Suprapubic skin (tissue), 4 donors: ENCODE data around the gene IL34. TPM values are rescaled to one million over a fixed set of nuclear protein-coding genes. Genes with fewer than 3 reads are reported as not detected.

Experiments
- DNase-seq, 2 donors: peaks; one replicate each; pipeline ENCODE4 v3.0.0-alpha.2; 2019; ENCODE audit warnings: low spot score in 2 of 2
- H3K27ac ChIP-seq: fragments of 200-600 bp; sonication (generic); one replicate; pipeline ENCODE4 v1.5.1; 2019
- H3K27me3 ChIP-seq: fragments of 200-600 bp; sonication (generic); one replicate; pipeline ENCODE4 v1.5.1; 2019
- H3K36me3 ChIP-seq: fragments of 200-600 bp; sonication (generic); one replicate; pipeline ENCODE4 v1.5.1; 2019
- H3K4me1 ChIP-seq: fragments of 200-600 bp; sonication (generic); one replicate; pipeline ENCODE4 v1.5.1; 2019
- H3K4me3 ChIP-seq: fragments of 200-600 bp; sonication (generic); one replicate; pipeline ENCODE4 v1.5.1; 2019; ENCODE audit warnings: mild to moderate bottlenecking
- H3K9me3 ChIP-seq: fragments of 200-600 bp; sonication (generic); one replicate; pipeline ENCODE4 v1.5.1; 2019
- EP300 ChIP-seq: sonication (generic); formaldehyde crosslinking; IDR thresholded peaks from one replicate; pipeline ENCODE4 v1.6.1; 2017; ENCODE audit warnings: antibody characterized with exemption
- POLR2A ChIP-seq, 2 donors: fragments of 450-650 bp; IDR thresholded peaks; one replicate each; pipeline ENCODE4 v1.6.1; 2017; ENCODE audit warnings: antibody characterized with exemption in 2 of 2, mild to moderate bottlenecking in 2 of 2, moderate library complexity in 2 of 2
- POLR2AphosphoS5 ChIP-seq, 3 donors: sonication (generic); formaldehyde crosslinking; IDR thresholded peaks; one replicate each; pipeline ENCODE4 v1.6.1; 2017; ENCODE audit warnings: antibody characterized with exemption in 3 of 3
- WGBS: methylation state at CpG from one replicate; pipeline ENCODE4 v1.1.5; 2018; 5-methylcytosine and 5-hydroxymethylcytosine counted together
- total RNA-seq, 4 donors: library from RNA; depleted of rRNA; stranded (reverse); fragments of >200 nt; gene quantifications; one replicate each; pipeline ENCODE4 v1.1.0, GENCODE V29; 2016
- TF ChIP-seq, protein P1 (sequence below), 2 donors: fragments of 200-600 bp in 1 of 2; fragments of 450-650 bp in 1 of 2; sonication (generic) in 1 of 2; IDR thresholded peaks; one replicate each; pipeline ENCODE4 v1.5.1; 2016 to 2019; ENCODE audit warnings: antibody characterized with exemption in 2 of 2, mild to moderate bottlenecking in 1 of 2, moderate library complexity in 1 of 2

Gene IL34
- total RNA-seq, 4 donors from 2014 or later = 64.2 to 187 (median 92.5) TPM

DNA sequence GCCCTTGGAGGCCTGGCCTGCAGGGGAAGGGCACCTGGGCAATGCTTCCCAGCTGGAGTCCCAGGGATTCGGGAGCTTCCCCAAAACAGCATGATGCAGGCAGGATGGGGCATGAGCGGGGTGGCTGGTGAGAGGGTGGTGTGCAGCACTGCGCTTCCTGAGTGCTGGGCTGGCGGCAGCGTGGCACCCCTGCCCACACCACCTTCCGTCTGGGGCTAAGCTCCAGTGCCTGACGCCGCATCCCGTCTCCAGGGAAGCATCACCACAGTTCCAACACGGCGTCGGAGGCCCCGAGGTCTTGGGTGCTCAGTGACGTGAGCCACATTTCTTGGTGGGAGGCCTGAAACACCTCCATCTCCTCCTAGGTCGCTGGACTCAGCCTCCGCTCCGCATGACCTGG lies 53.3 kb downstream of the IL34 start:
- no peaks in the 10 kb centered on the region for H3K27me3 ChIP-seq
- no peak for TF ChIP-seq POLR2AphosphoS5 (IDR thresholded peaks at IDR 0.05)
- TF ChIP-seq POLR2A (IDR thresholded peaks at IDR 0.05) = no peak
- 63% methylated on average over 5 of the region's 17 CpGs for WGBS
- H3K27ac ChIP-seq = peak overlapping the region; percentile 77
- no peak for DNase-seq
- H3K9me3 ChIP-seq = no peaks in the 10 kb centered on the region
- no peaks in the 10 kb centered on the region for H3K36me3 ChIP-seq
- H3K4me1 ChIP-seq = peaks cover 100% of the 10 kb centered on the region
- no peak overlapping the region for H3K4me3 ChIP-seq

DNA sequence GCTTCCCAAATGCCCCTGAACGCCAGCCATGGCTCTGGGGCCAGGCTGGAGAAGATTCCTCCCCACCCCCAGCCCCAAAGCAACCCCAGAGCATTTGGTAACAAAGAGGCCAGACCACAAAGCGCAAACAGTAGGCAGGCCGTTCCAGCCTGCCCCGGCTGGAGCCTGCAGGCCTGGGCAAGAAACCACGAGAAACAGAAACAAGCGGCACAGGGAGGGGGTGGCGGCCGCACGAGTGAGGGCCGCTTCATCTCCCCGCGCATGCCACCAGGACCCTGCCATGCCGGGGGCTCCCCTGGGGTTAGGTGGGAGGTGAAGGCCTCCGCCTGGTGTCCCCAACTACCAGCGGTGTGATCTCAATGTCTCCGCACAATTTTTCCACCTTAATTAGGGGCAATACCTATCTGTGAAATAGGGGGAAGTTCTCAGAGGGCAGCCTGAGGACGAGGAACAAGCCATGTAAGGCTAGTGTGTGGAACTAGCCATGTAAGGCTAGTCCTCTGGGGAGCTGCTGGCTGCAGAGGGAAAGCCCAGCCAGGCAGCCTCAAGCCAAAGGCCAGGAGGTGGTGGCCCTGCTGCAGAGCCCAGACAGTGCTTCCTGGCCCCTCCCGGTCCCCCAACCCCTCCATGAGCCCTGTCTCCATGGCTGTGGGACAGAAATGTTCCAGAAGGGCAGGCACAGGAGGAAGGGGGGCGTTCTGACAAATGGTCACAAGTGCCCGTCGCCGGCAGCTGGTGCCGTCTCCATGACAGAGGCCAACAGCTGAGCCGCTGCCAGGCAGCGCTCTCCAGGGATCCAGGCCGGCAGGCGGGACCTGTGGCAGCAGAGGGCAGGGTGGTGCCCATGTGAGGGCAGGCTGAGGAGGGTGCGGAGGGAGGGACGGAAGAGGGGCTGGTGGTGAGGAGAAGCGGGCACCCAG lies 54.0 kb downstream of the IL34 start:
- Histone ChIP-seq H3K4me3 (no peak overlapping the region), H3K27me3 (no peaks in the 10 kb centered on the region), H3K27ac (peak overlapping the region; percentile 77), H3K9me3 (no peaks in the 10 kb centered on the region), H3K4me1 (peaks cover 100% of the 10 kb centered on the region), H3K36me3 (no peaks in the 10 kb centered on the region)
- WGBS = 53% methylated on average over 29 of the region's 30 CpGs
- TF ChIP-seq EP300 = no peak
- TF ChIP-seq POLR2AphosphoS5 (IDR thresholded peaks at IDR 0.05) = no peak
- TF ChIP-seq, protein P1, sequence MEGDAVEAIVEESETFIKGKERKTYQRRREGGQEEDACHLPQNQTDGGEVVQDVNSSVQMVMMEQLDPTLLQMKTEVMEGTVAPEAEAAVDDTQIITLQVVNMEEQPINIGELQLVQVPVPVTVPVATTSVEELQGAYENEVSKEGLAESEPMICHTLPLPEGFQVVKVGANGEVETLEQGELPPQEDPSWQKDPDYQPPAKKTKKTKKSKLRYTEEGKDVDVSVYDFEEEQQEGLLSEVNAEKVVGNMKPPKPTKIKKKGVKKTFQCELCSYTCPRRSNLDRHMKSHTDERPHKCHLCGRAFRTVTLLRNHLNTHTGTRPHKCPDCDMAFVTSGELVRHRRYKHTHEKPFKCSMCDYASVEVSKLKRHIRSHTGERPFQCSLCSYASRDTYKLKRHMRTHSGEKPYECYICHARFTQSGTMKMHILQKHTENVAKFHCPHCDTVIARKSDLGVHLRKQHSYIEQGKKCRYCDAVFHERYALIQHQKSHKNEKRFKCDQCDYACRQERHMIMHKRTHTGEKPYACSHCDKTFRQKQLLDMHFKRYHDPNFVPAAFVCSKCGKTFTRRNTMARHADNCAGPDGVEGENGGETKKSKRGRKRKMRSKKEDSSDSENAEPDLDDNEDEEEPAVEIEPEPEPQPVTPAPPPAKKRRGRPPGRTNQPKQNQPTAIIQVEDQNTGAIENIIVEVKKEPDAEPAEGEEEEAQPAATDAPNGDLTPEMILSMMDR (IDR thresholded peaks at IDR 0.05) = no peak
- no peak for TF ChIP-seq POLR2A (IDR thresholded peaks at IDR 0.05)
- no peak for DNase-seq

DNA sequence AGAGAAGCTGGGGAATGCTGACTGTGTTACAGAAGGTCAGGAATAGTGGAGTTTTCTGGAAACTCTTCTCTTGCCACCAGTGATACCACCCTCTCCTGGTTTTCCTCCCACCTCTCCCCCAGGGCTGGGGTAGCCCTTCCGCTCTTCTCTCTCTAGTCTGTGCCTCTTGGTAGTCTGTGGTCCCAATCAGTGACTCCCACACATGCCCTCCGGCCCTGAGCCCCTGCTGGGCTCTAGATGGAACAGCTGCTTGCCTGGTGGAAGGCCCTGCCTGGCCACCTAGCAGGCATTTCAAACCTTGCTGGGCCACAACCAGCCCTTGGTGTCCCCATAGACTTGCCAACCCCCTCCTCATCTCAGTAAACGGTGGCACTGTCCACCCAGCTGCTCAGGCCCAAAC lies 54.7 kb downstream of the IL34 start:
- Histone ChIP-seq H3K27ac (peak overlapping the region; percentile 77), H3K36me3 (no peaks in the 10 kb centered on the region), H3K27me3 (no peaks in the 10 kb centered on the region), H3K4me3 (no peak overlapping the region), H3K4me1 (peaks cover 98% of the 10 kb centered on the region), H3K9me3 (no peaks in the 10 kb centered on the region)
- TF ChIP-seq, protein P1 (IDR thresholded peaks at IDR 0.05) = no peak
- no peak for TF ChIP-seq POLR2AphosphoS5 (IDR thresholded peaks at IDR 0.05)
- no peak for TF ChIP-seq POLR2A (IDR thresholded peaks at IDR 0.05)
- TF ChIP-seq EP300 = no peak
- 77% methylated on average over 3 of the region's 3 CpGs for WGBS
- DNase-seq = no peak

DNA sequence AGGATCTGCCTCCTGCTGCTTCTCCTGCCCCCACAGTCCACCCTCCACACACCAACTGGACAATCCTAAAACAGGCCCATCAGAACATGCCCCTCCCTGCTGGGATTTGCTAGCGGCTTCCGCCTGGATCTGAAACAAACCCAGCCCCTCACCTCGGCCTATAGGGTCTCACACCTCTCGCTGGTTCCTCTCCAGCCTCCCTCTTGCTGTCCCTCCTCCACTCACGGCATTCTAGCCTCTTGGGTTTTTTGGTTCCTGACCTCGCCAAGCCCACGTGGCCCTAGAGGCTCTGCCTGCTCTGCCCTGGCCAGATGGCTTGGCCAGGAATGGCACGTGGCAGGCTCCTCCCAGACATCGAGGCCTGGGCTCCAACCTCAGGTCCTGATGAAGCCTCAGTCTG lies 55.2 kb downstream of the IL34 start:
- Histone ChIP-seq H3K9me3 (no peaks in the 10 kb centered on the region), H3K4me1 (peaks cover 98% of the 10 kb centered on the region), H3K27ac (peak overlapping the region; percentile 90), H3K27me3 (no peaks in the 10 kb centered on the region), H3K36me3 (no peaks in the 10 kb centered on the region), H3K4me3 (no peak overlapping the region)
- TF ChIP-seq POLR2AphosphoS5 (IDR thresholded peaks at IDR 0.05) = no peak
- no peak for TF ChIP-seq POLR2A (IDR thresholded peaks at IDR 0.05)
- no peak for TF ChIP-seq EP300
- TF ChIP-seq, protein P1 (IDR thresholded peaks at IDR 0.05) = no peak
- no peak for DNase-seq
- WGBS = 76% methylated on average over 9 of the region's 9 CpGs

DNA sequence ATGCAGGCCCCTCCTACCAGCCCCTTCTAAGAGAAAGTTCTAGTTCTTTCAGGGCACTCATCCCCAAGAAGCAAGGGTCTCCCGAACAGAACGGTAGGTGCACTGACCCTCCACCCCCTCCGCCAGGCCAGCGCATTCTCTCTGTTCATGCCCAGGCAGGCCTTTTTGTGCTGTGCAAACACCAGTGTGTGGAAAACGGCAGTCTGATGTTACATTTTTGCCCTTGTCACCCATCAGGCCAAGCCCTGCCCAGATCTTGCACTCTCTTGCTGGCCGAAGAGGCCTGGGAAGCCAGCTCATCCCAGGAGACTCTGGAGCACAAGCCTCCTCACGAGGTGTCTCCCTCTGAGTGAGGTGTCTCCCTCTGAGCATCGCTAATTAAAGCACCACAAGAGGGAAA lies 55.6 kb downstream of the IL34 start:
- 56% methylated on average over 8 of the region's 8 CpGs for WGBS
- Histone ChIP-seq H3K9me3 (no peaks in the 10 kb centered on the region), H3K4me1 (peaks cover 98% of the 10 kb centered on the region), H3K27ac (peak overlapping the region; percentile 90), H3K4me3 (no peak overlapping the region), H3K36me3 (no peaks in the 10 kb centered on the region), H3K27me3 (no peaks in the 10 kb centered on the region)
- DNase-seq = no peak
- TF ChIP-seq POLR2A (IDR thresholded peaks at IDR 0.05) (no peak), POLR2AphosphoS5 (IDR thresholded peaks at IDR 0.05) (no peak), EP300 (no peak)
- TF ChIP-seq, protein P1 (IDR thresholded peaks at IDR 0.05) = no peak
